ENCODE data around the gene STT3B. TPM values are rescaled to one million over a fixed set of nuclear protein-coding genes. Genes with fewer than 3 reads are reported as not detected.

Gene STT3B
- total and polyA plus RNA-seq, 5 donors from 2014 or later, result 85.1 to 108 (median 90.8) TPM

DNA sequence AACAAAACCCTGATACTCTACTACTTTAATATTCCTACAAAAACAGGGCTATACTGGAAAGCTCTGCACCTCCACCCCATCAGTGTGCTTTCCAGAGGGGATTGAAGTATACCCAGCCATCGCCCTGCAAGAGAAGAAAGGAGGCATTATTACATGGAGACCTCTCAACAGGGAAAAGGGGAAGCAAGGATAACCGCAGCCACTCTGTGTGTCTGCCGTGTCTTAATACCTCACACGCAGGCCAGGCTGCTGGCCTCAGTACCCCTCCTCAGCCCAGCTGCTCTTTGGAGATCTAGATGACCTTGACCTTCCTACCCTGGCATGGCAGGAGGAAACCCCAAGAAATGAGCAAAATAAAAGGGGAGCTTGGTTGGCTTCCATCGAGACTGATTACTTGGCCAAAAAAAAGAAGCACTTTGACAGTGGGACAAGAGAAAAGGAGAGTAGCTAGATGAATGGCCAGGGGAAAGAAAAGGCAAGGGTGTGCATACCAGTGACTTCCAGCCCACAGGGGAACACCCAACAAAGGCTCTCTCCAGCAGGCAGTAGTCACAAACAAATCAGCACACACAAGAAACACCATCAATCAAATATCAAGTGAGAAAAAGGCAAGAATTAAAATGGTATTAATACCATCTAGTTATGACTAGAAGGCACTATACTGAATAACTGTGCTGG lies 129.4 kb downstream of the STT3B start:
- no peaks in the 10 kb centered on the region for H3K4me1 Mint-ChIP-seq
- H3K4me3 ChIP-seq (ENCODE audit: low read depth, low read length), result no peak overlapping the region
- DNase-seq (no peak), ATAC-seq (ENCODE audit: low read depth in 2 of 2) (no peak)
- H3K9me3 Mint-ChIP-seq, result peaks cover 0 to 21% (median 6%) of the 10 kb centered on the region in 7 donors
- no peaks in the 10 kb centered on the region for H3K36me3 ChIP-seq (ENCODE audit: control insufficient read depth, insufficient read depth, low read length)
- no peaks in the 10 kb centered on the region for H3K4me1 ChIP-seq (ENCODE audit: control insufficient read depth, insufficient read depth, low read length, poor library complexity, severe bottlenecking)
- no peak overlapping the region for H3K27ac ChIP-seq (ENCODE audit: insufficient read depth, low read length, poor library complexity, severe bottlenecking)
- peaks cover 11% of the 10 kb centered on the region for H3K27me3 Mint-ChIP-seq
- peaks cover 13 to 27% of the 10 kb centered on the region in 2 experiments for H3K9me3 ChIP-seq (ENCODE audit: control insufficient read depth in 2 of 2, low read length in 2 of 2)
- no peak overlapping the region for H3K27ac Mint-ChIP-seq
- H3K36me3 Mint-ChIP-seq, result no peaks in the 10 kb centered on the region
- no peaks in the 10 kb centered on the region for H3K27me3 ChIP-seq (ENCODE audit: control insufficient read depth, insufficient read depth, low read length)
- no peak overlapping the region for H3K4me3 Mint-ChIP-seq

GRCh38 chr3:31664031-31664430 lies 131.3 kb downstream of the STT3B start:
- ATAC-seq (ENCODE audit: low read depth in 2 of 2), result no peak
- peaks cover 18% of the 10 kb centered on the region for H3K27me3 Mint-ChIP-seq

DNA sequence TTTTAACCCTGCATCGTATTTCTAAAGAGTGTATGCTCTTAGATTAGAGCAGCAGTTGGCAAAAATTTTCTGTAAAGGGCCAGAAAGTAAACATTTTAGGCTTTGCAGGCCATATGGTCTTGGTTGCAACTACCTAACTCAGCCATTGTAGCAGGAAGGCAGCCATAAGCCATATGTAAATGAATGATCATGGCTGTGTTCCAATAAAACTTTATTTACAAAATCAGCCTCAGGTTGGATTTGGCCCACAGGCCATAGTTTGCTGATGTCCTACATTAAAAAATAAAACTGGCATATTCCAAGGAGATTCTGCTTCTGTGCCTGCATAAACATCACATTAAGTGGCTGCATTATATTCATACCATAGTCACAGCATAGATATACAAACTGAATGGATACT lies 134.9 kb downstream of the STT3B start:
- Histone ChIP-seq H3K27me3 (ENCODE audit: control insufficient read depth, insufficient read depth, low read length) (peaks cover 3% of the 10 kb centered on the region), H3K4me1 (ENCODE audit: control insufficient read depth, insufficient read depth, low read length, poor library complexity, severe bottlenecking) (no peaks in the 10 kb centered on the region), H3K36me3 (ENCODE audit: control insufficient read depth, insufficient read depth, low read length) (no peaks in the 10 kb centered on the region), H3K27ac (ENCODE audit: insufficient read depth, low read length, poor library complexity, severe bottlenecking) (no peak overlapping the region), H3K9me3 (ENCODE audit: control insufficient read depth in 2 of 2, low read length in 2 of 2) (no peaks in the 10 kb centered on the region), H3K4me3 (ENCODE audit: low read depth, low read length) (no peak overlapping the region)
- H3K9me3 Mint-ChIP-seq, result no peaks in the 10 kb centered on the region
- no peak overlapping the region for H3K27ac Mint-ChIP-seq
- no peak overlapping the region for H3K4me3 Mint-ChIP-seq
- H3K27me3 Mint-ChIP-seq, result peaks cover 12% of the 10 kb centered on the region
- H3K4me1 Mint-ChIP-seq, result peaks cover 0 to 2% (median 0%) of the 10 kb centered on the region in 4 donors
- DNase-seq, result no peak
- ATAC-seq (ENCODE audit: low read depth in 2 of 2), result no peak
- no peaks in the 10 kb centered on the region for H3K36me3 Mint-ChIP-seq

More at GRCh38 chr3:31664031-31664430, 131.3 kb downstream of the STT3B start:
- Histone ChIP-seq H3K9me3 (ENCODE audit: control insufficient read depth in 2 of 2, low read length in 2 of 2) (peaks cover 4 to 11% of the 10 kb centered on the region in 2 experiments), H3K4me1 (ENCODE audit: control insufficient read depth, insufficient read depth, low read length, poor library complexity, severe bottlenecking) (no peaks in the 10 kb centered on the region), H3K4me3 (ENCODE audit: low read depth, low read length) (no peak overlapping the region), H3K27ac (ENCODE audit: insufficient read depth, low read length, poor library complexity, severe bottlenecking) (no peak overlapping the region), H3K27me3 (ENCODE audit: control insufficient read depth, insufficient read depth, low read length) (no peaks in the 10 kb centered on the region), H3K36me3 (ENCODE audit: control insufficient read depth, insufficient read depth, low read length) (no peaks in the 10 kb centered on the region)
- H3K4me1 Mint-ChIP-seq, result peaks cover 0 to 2% (median 0%) of the 10 kb centered on the region in 4 donors
- H3K27ac Mint-ChIP-seq, result no peak overlapping the region
- H3K4me3 Mint-ChIP-seq, result no peak overlapping the region
- no peak for DNase-seq
- no peaks in the 10 kb centered on the region for H3K36me3 Mint-ChIP-seq
- H3K9me3 Mint-ChIP-seq, result peaks cover 0 to 8% (median 1%) of the 10 kb centered on the region in 7 donors

DNA sequence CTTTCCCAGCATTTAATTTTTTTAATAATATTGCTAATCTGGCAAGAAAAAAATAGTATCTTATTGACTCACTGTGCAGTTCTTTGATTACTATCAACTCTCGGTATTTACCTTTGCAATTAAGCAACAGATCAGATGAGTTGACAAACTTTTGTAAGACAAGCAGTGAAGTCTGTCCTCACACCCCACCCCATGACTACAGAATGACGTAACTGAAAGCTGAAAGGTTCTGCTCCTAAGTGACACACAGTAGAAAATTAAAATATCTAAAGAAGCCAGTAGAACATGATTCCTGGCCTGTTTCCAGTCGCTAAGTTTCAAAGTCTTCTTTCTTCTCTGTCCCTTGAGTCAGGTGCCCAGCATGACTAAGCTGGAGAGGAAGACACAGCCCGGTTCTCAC lies 135.5 kb downstream of the STT3B start:
- H3K9me3 ChIP-seq (ENCODE audit: control insufficient read depth in 2 of 2, low read length in 2 of 2), result no peaks in the 10 kb centered on the region

DNA sequence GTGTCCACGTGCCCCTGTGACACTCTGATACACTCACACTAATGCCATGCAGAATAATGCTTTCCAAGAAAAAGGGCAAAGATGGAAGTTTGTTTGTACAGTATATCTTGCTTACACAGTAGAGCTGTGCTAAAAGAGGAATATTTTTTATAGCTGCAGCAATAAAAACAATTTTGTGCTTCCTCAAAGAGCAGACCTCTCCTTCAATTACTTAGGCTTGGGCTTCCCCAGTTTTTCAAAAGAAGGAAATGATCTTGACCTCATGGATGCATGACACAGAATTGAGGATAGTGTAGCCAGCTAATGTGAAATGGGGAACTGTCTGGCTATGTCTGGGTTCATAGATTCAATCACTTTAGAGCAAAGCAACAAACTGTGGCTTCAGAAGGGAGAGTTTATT lies 137.4 kb downstream of the STT3B start:
- DNase-seq (no peak), ATAC-seq (ENCODE audit: low read depth in 2 of 2) (no peak)
- no peaks in the 10 kb centered on the region for H3K36me3 ChIP-seq (ENCODE audit: control insufficient read depth, insufficient read depth, low read length)
- H3K4me3 Mint-ChIP-seq, result no peak overlapping the region
- H3K27me3 ChIP-seq (ENCODE audit: control insufficient read depth, insufficient read depth, low read length), result peaks cover 3% of the 10 kb centered on the region
- no peaks in the 10 kb centered on the region for H3K36me3 Mint-ChIP-seq
- H3K4me1 Mint-ChIP-seq, result peaks cover 0 to 2% (median 0%) of the 10 kb centered on the region in 4 donors
- H3K9me3 Mint-ChIP-seq, result no peaks in the 10 kb centered on the region
- no peak overlapping the region for H3K4me3 ChIP-seq (ENCODE audit: low read depth, low read length)
- no peaks in the 10 kb centered on the region for H3K9me3 ChIP-seq (ENCODE audit: control insufficient read depth in 2 of 2, low read length in 2 of 2)
- H3K27ac ChIP-seq (ENCODE audit: insufficient read depth, low read length, poor library complexity, severe bottlenecking), result no peak overlapping the region
- H3K4me1 ChIP-seq (ENCODE audit: control insufficient read depth, insufficient read depth, low read length, poor library complexity, severe bottlenecking), result no peaks in the 10 kb centered on the region
- H3K27ac Mint-ChIP-seq, result no peak overlapping the region
- H3K27me3 Mint-ChIP-seq, result peaks cover 6% of the 10 kb centered on the region

More for the DNA sequence above, 135.5 kb downstream of the STT3B start:
- DNase-seq, result no peak
- Histone ChIP-seq H3K4me3 (ENCODE audit: low read depth, low read length) (no peak overlapping the region), H3K27me3 (ENCODE audit: control insufficient read depth, insufficient read depth, low read length) (peaks cover 3% of the 10 kb centered on the region), H3K27ac (ENCODE audit: insufficient read depth, low read length, poor library complexity, severe bottlenecking) (no peak overlapping the region), H3K4me1 (ENCODE audit: control insufficient read depth, insufficient read depth, low read length, poor library complexity, severe bottlenecking) (no peaks in the 10 kb centered on the region), H3K36me3 (ENCODE audit: control insufficient read depth, insufficient read depth, low read length) (no peaks in the 10 kb centered on the region)
- Mint-ChIP-seq H3K36me3 (no peaks in the 10 kb centered on the region), H3K27ac (no peak overlapping the region), H3K4me1 (peaks cover 0 to 2% (median 0%) of the 10 kb centered on the region in 4 donors), H3K9me3 (no peaks in the 10 kb centered on the region), H3K27me3 (peaks cover 12% of the 10 kb centered on the region), H3K4me3 (no peak overlapping the region)
- ATAC-seq (ENCODE audit: low read depth in 2 of 2), result no peak

DNA sequence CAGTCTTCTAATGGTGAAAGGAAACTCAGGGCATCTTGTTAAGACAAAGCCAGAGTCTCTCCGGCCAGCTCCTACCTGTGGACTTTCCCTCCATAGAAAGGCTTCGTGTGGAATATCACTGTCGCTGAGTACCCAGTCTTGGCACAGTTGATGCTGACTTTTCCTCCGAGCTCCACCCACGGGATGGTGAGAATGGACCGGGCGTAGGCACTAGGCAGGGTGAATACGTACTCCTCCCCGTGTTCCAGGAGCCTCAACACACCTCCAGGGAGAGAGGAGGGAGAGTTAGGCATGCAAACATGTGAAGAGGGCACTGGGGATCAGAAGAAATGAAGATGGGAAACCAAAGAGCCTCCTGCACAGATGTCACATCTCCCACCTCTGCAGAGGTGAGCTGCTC lies 138.0 kb downstream of the STT3B start:
- Mint-ChIP-seq H3K36me3 (no peaks in the 10 kb centered on the region), H3K4me3 (peak overlapping the region in 1 of 4 donors; percentile 2), H3K4me1 (peaks cover 0 to 2% (median 0%) of the 10 kb centered on the region in 4 donors), H3K27me3 (peaks cover 6% of the 10 kb centered on the region), H3K27ac (no peak overlapping the region), H3K9me3 (no peaks in the 10 kb centered on the region)
- ATAC-seq (ENCODE audit: low read depth in 2 of 2) (no peak), DNase-seq (no peak)
- H3K4me3 ChIP-seq (ENCODE audit: low read depth, low read length), result no peak overlapping the region
- no peaks in the 10 kb centered on the region for H3K4me1 ChIP-seq (ENCODE audit: control insufficient read depth, insufficient read depth, low read length, poor library complexity, severe bottlenecking)
- peaks cover 3% of the 10 kb centered on the region for H3K27me3 ChIP-seq (ENCODE audit: control insufficient read depth, insufficient read depth, low read length)
- H3K27ac ChIP-seq (ENCODE audit: insufficient read depth, low read length, poor library complexity, severe bottlenecking), result no peak overlapping the region
- H3K36me3 ChIP-seq (ENCODE audit: control insufficient read depth, insufficient read depth, low read length), result no peaks in the 10 kb centered on the region
- no peaks in the 10 kb centered on the region for H3K9me3 ChIP-seq (ENCODE audit: control insufficient read depth in 2 of 2, low read length in 2 of 2)

DNA sequence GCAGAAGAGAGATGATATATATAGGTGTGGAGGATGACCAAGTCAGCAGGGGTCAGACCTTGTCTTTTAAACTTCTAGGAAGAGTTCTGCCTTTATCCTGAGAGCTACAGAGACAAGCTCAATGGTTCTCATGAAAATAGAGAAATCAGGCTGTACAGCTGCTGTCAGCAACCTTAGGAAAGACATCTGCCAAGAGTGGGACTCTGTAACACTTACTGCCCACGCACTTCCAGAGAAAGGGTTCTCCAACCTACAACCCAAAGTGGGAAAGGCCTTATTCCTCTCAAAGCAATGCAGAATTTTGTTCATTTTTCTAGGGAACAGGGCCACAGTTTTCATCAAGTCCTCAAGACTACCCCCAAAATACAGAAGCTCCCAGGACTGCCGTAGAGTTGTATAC lies 138.7 kb downstream of the STT3B start:
- Mint-ChIP-seq H3K27me3 (peaks cover 6% of the 10 kb centered on the region), H3K36me3 (no peaks in the 10 kb centered on the region), H3K9me3 (no peaks in the 10 kb centered on the region), H3K4me3 (no peak overlapping the region), H3K4me1 (peaks cover 0 to 2% (median 0%) of the 10 kb centered on the region in 4 donors), H3K27ac (no peak overlapping the region)
- no peaks in the 10 kb centered on the region for H3K36me3 ChIP-seq (ENCODE audit: control insufficient read depth, insufficient read depth, low read length)
- H3K4me3 ChIP-seq (ENCODE audit: low read depth, low read length), result no peak overlapping the region
- ATAC-seq (ENCODE audit: low read depth in 2 of 2) (no peak), DNase-seq (no peak)
- H3K27me3 ChIP-seq (ENCODE audit: control insufficient read depth, insufficient read depth, low read length), result peaks cover 3% of the 10 kb centered on the region
- H3K27ac ChIP-seq (ENCODE audit: insufficient read depth, low read length, poor library complexity, severe bottlenecking), result no peak overlapping the region
- H3K4me1 ChIP-seq (ENCODE audit: control insufficient read depth, insufficient read depth, low read length, poor library complexity, severe bottlenecking), result no peaks in the 10 kb centered on the region
- no peaks in the 10 kb centered on the region for H3K9me3 ChIP-seq (ENCODE audit: control insufficient read depth in 2 of 2, low read length in 2 of 2)

GRCh38 chr3:31671976-31672375 lies 139.3 kb downstream of the STT3B start:
- ATAC-seq (ENCODE audit: low read depth in 2 of 2) (no peak), DNase-seq (no peak)
- no peak overlapping the region for H3K4me3 Mint-ChIP-seq
- H3K36me3 ChIP-seq (ENCODE audit: control insufficient read depth, insufficient read depth, low read length), result no peaks in the 10 kb centered on the region
- H3K27me3 Mint-ChIP-seq, result peaks cover 6% of the 10 kb centered on the region
- no peaks in the 10 kb centered on the region for H3K9me3 Mint-ChIP-seq
- no peaks in the 10 kb centered on the region for H3K9me3 ChIP-seq (ENCODE audit: control insufficient read depth in 2 of 2, low read length in 2 of 2)
- no peak overlapping the region for H3K27ac ChIP-seq (ENCODE audit: insufficient read depth, low read length, poor library complexity, severe bottlenecking)
- H3K4me1 ChIP-seq (ENCODE audit: control insufficient read depth, insufficient read depth, low read length, poor library complexity, severe bottlenecking), result no peaks in the 10 kb centered on the region
- H3K4me1 Mint-ChIP-seq, result peaks cover 0 to 2% (median 0%) of the 10 kb centered on the region in 4 donors
- peaks cover 3% of the 10 kb centered on the region for H3K27me3 ChIP-seq (ENCODE audit: control insufficient read depth, insufficient read depth, low read length)
- H3K4me3 ChIP-seq (ENCODE audit: low read depth, low read length), result no peak overlapping the region
- H3K27ac Mint-ChIP-seq, result no peak overlapping the region
- H3K36me3 Mint-ChIP-seq, result no peaks in the 10 kb centered on the region
